GM12875 (cell line): ENCODE results near the gene FGGY.

Source experiments
- H3K4me3 ChIP-seq: one replicate; pipeline ENCODE4 v1.5.1; 2011; ENCODE audit warnings: low read depth, low read length, control low read depth
- TF ChIP-seq, protein P1 (sequence below): IDR thresholded peaks from 2 replicates; pipeline ENCODE4 v1.5.1; 2011; ENCODE audit warnings: low read depth, mild to moderate bottlenecking, control low read depth, inconsistent platforms, low read length, moderate library complexity, borderline replicate concordance; ENCODE audit not compliant: insufficient read depth

Gene FGGY

DNA sequence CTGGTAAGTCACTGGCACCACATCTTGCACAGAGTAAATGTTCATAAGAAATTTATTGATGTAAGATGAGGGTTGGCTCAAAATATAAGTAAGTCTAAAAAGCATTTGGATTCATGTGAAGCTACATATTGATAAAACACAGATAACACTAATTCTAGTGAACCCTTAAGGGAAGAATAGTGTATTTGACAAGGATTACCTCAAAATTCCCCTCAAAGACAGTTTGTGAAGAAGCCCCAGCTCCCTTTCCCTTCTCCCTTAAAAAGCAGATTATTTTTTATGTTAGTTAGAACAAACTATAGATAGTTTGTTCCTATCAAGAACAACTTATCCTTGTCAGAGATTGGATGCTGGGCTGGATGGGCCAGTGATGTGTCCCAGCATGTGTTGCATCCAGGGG lies 10.7 kb downstream of the FGGY start:
- TF ChIP-seq, protein P1, sequence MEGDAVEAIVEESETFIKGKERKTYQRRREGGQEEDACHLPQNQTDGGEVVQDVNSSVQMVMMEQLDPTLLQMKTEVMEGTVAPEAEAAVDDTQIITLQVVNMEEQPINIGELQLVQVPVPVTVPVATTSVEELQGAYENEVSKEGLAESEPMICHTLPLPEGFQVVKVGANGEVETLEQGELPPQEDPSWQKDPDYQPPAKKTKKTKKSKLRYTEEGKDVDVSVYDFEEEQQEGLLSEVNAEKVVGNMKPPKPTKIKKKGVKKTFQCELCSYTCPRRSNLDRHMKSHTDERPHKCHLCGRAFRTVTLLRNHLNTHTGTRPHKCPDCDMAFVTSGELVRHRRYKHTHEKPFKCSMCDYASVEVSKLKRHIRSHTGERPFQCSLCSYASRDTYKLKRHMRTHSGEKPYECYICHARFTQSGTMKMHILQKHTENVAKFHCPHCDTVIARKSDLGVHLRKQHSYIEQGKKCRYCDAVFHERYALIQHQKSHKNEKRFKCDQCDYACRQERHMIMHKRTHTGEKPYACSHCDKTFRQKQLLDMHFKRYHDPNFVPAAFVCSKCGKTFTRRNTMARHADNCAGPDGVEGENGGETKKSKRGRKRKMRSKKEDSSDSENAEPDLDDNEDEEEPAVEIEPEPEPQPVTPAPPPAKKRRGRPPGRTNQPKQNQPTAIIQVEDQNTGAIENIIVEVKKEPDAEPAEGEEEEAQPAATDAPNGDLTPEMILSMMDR: no peak
- no peak overlapping the region for H3K4me3 ChIP-seq

DNA sequence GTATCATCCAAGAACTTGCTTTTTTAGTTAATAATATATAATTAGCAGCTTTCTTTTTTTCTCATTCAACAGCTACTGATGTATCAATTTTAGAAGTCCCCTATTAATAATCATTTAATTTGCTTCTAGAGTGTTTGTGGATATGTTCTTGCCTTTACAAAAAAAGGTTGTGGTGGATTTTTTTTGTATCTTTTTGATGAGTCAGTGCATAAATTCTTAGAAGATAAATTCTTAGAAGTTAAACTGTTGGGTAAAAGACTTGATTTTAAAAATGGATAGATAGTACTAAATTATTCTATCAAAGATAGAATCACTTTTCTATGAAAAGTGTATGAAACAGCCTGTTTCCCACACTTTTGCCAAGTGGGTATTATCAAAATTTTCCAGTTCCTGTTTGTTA lies 11.9 kb downstream of the FGGY start:
- H3K4me3 ChIP-seq: no peak overlapping the region
- TF ChIP-seq, protein P1: no peak

DNA sequence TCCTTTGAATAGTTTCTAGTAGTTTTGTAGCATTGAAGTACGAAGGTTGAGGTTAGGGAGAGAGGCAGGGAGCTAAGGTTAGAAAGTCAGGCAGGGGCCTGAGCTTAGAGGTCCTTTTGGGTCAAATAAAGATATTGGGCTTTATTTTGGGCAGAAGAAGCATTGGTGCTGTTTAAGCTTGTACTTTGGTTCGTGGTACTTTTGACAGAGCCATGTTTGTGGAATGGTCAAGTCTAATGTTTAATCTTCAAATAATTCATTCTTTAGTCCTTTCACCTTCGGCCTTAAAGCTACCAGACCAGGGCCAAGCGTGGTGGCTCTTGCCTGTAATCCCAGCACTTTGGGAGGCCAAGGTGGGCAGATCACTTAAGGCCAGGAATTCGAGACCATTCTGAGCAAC lies 12.5 kb downstream of the FGGY start:
- H3K4me3 ChIP-seq: no peak overlapping the region
- TF ChIP-seq, protein P1: no peak

DNA sequence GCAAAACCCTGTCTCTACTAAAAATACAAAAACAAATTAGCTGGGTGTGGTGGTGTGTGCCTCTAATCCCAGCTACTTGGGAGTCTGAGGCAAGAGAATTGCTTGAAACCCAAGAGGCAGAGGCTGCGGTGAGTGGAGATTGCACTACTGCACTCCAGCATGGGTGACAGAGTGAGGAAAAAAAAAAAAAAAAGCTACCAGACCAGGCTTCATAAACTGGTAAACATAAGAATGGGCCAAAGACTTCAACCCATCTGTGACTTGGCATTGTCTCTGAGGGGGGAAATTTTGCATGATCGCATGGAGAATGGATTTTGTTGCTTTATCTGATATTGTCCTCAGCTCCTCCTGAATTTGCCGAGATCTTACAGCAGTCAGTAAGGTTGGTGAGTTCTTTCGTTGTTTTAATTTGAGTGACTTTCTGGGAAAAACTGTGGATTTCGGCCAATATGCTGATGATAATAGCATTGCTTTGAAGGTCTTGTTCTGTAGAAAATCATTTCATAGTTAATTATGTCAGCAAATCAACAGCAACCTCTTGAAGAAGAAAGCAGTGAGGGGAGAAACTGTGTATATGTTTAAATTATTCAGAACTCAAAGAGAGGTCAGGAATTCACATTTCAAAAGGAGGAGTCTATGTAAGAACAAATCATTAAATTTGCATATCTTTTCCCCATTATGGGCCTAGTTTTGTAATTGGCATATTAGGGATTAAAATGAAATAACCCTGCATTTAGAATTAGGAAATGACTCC lies 13.1 kb downstream of the FGGY start:
- H3K4me3 ChIP-seq: no peak overlapping the region
- TF ChIP-seq, protein P1: no peak

DNA sequence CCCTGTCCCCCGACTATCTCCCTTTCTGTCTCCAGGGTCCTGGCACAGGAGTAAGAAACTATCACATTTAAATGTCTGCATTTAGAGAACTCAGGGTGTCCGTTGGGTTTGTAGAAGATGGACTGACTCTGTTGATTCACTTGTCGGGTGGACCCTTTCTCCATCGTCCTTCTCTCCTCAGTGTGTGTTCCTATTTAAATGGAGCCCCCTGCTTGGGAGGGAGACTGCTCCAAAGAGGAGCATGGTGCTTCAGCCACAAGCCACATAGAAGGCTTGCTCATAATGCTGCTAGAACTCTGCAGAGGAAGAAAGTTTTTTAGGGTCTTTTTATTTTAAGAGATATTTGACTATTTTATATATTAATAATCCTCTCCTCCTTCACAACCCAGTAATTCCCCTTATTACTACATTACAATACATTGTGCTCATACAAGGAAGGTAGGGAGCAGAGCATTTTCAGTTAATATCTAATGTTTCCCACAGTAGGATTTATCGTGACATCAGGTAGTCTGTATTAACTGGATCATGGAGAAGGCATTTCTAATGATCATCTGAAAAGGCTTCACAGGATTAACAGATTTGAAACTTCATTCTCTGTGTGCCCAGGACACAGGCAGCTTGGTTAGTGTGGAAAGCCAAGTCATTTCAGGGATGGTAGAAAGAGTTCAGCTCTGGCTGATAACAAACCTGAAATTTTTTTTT lies 13.8 kb downstream of the FGGY start:
- TF ChIP-seq, protein P1: no peak
- no peak overlapping the region for H3K4me3 ChIP-seq

DNA sequence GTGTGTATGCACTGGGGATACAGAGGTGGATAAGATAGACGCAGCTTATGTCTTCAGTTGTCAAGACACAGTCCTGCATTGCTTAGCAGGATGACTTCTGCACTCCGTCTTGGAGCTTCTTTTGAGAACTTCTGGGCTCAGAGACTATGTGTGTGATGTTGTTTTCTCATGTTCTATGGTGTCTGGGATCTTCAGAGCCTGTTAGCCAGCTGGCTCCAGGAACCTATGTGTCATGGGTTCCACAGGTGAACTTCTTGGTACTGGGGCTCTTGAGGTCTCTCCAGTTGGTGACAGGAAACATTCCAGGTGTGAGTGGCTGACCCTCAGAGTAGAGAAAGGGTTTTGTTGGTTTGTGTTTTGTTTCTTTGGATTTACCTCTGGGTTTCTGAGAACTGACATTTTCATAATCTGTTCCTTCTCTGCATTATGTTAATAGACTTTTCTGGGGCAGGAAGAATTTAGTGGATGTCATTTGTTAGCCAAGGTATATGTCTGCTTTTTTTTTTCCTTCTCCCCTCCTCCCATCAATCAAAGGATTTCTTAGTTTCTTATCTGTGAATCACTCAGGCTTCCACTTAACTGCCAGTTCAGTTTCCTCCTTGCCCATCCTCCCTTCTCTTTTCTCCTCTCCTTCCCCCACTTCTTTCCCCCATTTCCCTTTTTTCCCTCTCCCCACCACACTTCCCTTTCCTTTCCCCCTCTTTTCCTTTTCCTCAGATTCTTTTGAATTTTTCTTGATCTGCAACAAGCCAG lies 18.1 kb downstream of the FGGY start:
- no peak overlapping the region for H3K4me3 ChIP-seq
- TF ChIP-seq, protein P1: no peak
